GM12878 (cell line): ENCODE measurements around the gene PTEN. TPM values are rescaled to one million over a fixed set of nuclear protein-coding genes. Genes with fewer than 3 reads are reported as not detected.

ENCODE experiments used
- ATAC-seq: fragments of 200-7000 bp; cut with Tn5 transposase; 3 replicates; pipeline ENCODE4 v1.9.1; 2020; ENCODE audit warnings: mild to moderate bottlenecking, moderate library complexity
- BruUV-seq: library from RNA; stranded (reverse); fragments of 400-500 nt; replicated peaks from 2 replicates; lab custom pipeline; 2021; lab: Mats Ljungman, UMichigan
- CTCF ChIA-PET: fragments of 300-600 bp; sonication (Branson Sonifier 250); formaldehyde crosslinking; extraction: SDS; loops from one replicate; lab custom pipeline; 2021; ENCODE audit warnings: inconsistent platforms; lab: Yijun Ruan, JAX
- POLR2A ChIA-PET: fragments of 350-600 bp; formaldehyde crosslinking; extraction: SDS; loops from one replicate; lab custom pipeline; 2021; ENCODE audit warnings: inconsistent platforms; lab: Charles Lee
- RAD21 ChIA-PET: fragments of 300-600 bp; sonication (Branson Sonifier 250); formaldehyde crosslinking; loops from one replicate; lab custom pipeline; 2023; ENCODE audit warnings: antibody characterized with exemption; ENCODE audit not compliant: unreplicated experiment; lab: Charles Lee
- SMC1A ChIA-PET: fragments of 300-600 bp; sonication (Branson Sonifier 250); formaldehyde crosslinking; loops from one replicate; lab custom pipeline; 2023; ENCODE audit not compliant: unreplicated experiment, uncharacterized antibody; lab: Charles Lee
- DNase-seq: peaks from one replicate; pipeline ENCODE4 v3.0.0-alpha.2; 2011; ENCODE audit warnings: low read depth, low spot score
- FAIRE-seq: peaks from 3 replicates; lab custom pipeline; 2011; peaks lifted over from hg19 to GRCh38; lab: Jason Lieb, UNC
- H2AFZ ChIP-seq: 2 replicates; pipeline ENCODE4 v1.6.0; 2011; ENCODE audit warnings: low read depth, low read length, control low read depth; ENCODE audit not compliant: control insufficient read depth
- H3K27ac ChIP-seq: 2 replicates; pipeline ENCODE4 v1.5.1; 2011; ENCODE audit warnings: control low read depth; ENCODE audit not compliant: control insufficient read depth, insufficient read depth
- H3K27me3 ChIP-seq, 2 experiments: replicated peaks in 1 of 2; 2 replicates each; pipeline versions ENCODE4 v1.6.0 to v1.6.1; 2011; ENCODE audit warnings: low read length in 1 of 2; ENCODE audit not compliant: control insufficient read depth in 2 of 2, insufficient read depth in 2 of 2
- H3K36me3 ChIP-seq, 2 experiments: 2 replicates each; pipeline ENCODE4 v1.5.1; 2011; ENCODE audit warnings: low read length in 1 of 2; ENCODE audit not compliant: control insufficient read depth in 2 of 2, insufficient read depth in 2 of 2
- H3K4me1 ChIP-seq: 2 replicates; pipeline ENCODE4 v1.6.1; 2011; ENCODE audit warnings: mild to moderate bottlenecking, low read length, moderate library complexity, mixed read lengths; ENCODE audit not compliant: control insufficient read depth, insufficient read depth
- H3K4me2 ChIP-seq: 2 replicates; pipeline ENCODE4 v1.6.0; 2011; ENCODE audit warnings: control low read depth; ENCODE audit not compliant: control insufficient read depth, insufficient read depth
- H3K4me3 ChIP-seq: fragments of 200-600 bp; sonication (generic); 2 replicates; pipeline ENCODE4 v1.5.1; 2016
- H3K79me2 ChIP-seq: 2 replicates; pipeline ENCODE4 v1.6.0; 2011; ENCODE audit warnings: low read length; ENCODE audit not compliant: control insufficient read depth, insufficient read depth
- H3K9ac ChIP-seq: 2 replicates; pipeline ENCODE4 v1.8.0; 2011; ENCODE audit warnings: low read length, control low read depth, mixed read lengths; ENCODE audit not compliant: control insufficient read depth, insufficient read depth
- H3K9me3 ChIP-seq: replicated peaks from 3 replicates; pipeline ENCODE4 v1.5.1; 2011; ENCODE audit warnings: mild to moderate bottlenecking, low read length; ENCODE audit not compliant: control insufficient read depth, insufficient read depth
- H4K20me1 ChIP-seq: 2 replicates; pipeline ENCODE4 v1.6.0; 2011; ENCODE audit not compliant: control insufficient read depth, insufficient read depth
- BMI1 ChIP-seq: fragments of 450-650 bp; IDR thresholded peaks from 2 replicates; pipeline ENCODE4 v1.6.1; 2016; ENCODE audit warnings: mild to moderate bottlenecking, moderate library complexity, borderline replicate concordance
- BRCA1 ChIP-seq: IDR thresholded peaks from 2 replicates; pipeline ENCODE4 v1.6.1; 2011; ENCODE audit warnings: low read depth, low read length, improper control_type of control experiment
- CHD4 ChIP-seq: fragments of 200-600 bp; sonication (generic); IDR thresholded peaks from 2 replicates; pipeline ENCODE4 v1.6.1; 2016; ENCODE audit warnings: mild to moderate bottlenecking
- DPF2 ChIP-seq: fragments of 450-650 bp; IDR thresholded peaks from 2 replicates; pipeline ENCODE4 v1.6.1; 2017; ENCODE audit warnings: mild to moderate bottlenecking
- IKZF2 ChIP-seq, 2 experiments: fragments of 450-650 bp; IDR thresholded peaks; 2 replicates each; pipeline ENCODE4 v1.6.1; 2017; ENCODE audit warnings: mild to moderate bottlenecking in 2 of 2, moderate library complexity in 2 of 2
- MEF2B ChIP-seq: fragments of 450-650 bp; IDR thresholded peaks from 2 replicates; pipeline ENCODE4 v1.6.1; 2018; ENCODE audit warnings: mild to moderate bottlenecking, moderate library complexity; ENCODE audit not compliant: partially characterized antibody, poor library complexity, severe bottlenecking
- NBN ChIP-seq: fragments of 450-650 bp; IDR thresholded peaks from 2 replicates; pipeline ENCODE4 v1.6.1; 2016
- POLR2A ChIP-seq: IDR thresholded peaks from 2 replicates; pipeline ENCODE4 v1.6.1; 2011; ENCODE audit warnings: low read depth, mild to moderate bottlenecking, low read length
- POLR2AphosphoS5 ChIP-seq: IDR thresholded peaks from 2 replicates; pipeline ENCODE4 v1.6.1; 2011; ENCODE audit warnings: mild to moderate bottlenecking, low read length, inconsistent platforms
- SIX5 ChIP-seq: IDR thresholded peaks from 2 replicates; pipeline ENCODE4 v1.6.1; 2011; ENCODE audit warnings: mild to moderate bottlenecking, low read depth, low read length, moderate library complexity; ENCODE audit not compliant: severe bottlenecking
- SPI1 ChIP-seq: IDR thresholded peaks from 2 replicates; pipeline ENCODE4 v1.6.1; 2011; ENCODE audit warnings: low read depth, mild to moderate bottlenecking, low read length, moderate library complexity, borderline replicate concordance; ENCODE audit not compliant: insufficient read depth
- STAT3 ChIP-seq: IDR thresholded peaks from 2 replicates; pipeline ENCODE4 v1.6.1; 2011; ENCODE audit warnings: low read depth, low read length, improper control_type of control experiment
- WGBS: methylation state at CpG from one replicate; pipeline ENCODE4 v1.1.6; 2016; ENCODE audit warnings: low lambda C conversion rate; ENCODE audit not compliant: insufficient replicate concordance, insufficient coverage; ENCODE audit errors: missing lambda C conversion rate; 5-methylcytosine and 5-hydroxymethylcytosine counted together
- in situ Hi-C: fragments of 300-500 bp; cut with MboI; formaldehyde crosslinking; loops from 9 replicates; pipeline ENCODE4 v1.14.3; 2018; ENCODE audit warnings: mixed read lengths
- intact Hi-C: fragments of 100-400 bp; cut with micrococcal nuclease; formaldehyde crosslinking; loops from one replicate; pipeline ENCODE4 v1.14.2; 2022; ENCODE audit not compliant: unreplicated experiment
- polyA plus RNA-seq, 11 experiments: library from polyadenylated mRNA; depleted of rRNA in 4 of 11; unstranded in 6 of 11; stranded (reverse) in 5 of 11; fragments of >200 nt; fragmentation: Nextera tagmentation in 4 of 11; fragmentation: Illumina TruSeq in 1 of 11; extraction: Ambion mirVana in 4 of 11; extraction: Trizol in 1 of 11; gene quantifications; 1 replicate in 1 of 11; 2 replicates in 10 of 11; pipeline versions ENCODE4 v1.2.1 to v1.2.3, GENCODE V29; 2011 to 2016; ENCODE audit warnings: inconsistent platforms in 2 of 11, missing spikeins in 2 of 11, low read depth in 1 of 11
- total RNA-seq, 4 experiments: library from RNA; depleted of rRNA in 3 of 4; stranded (reverse); fragments of >200 nt in 3 of 4; fragmentation: Illumina TruSeq in 1 of 4; extraction: Trizol in 1 of 4; gene quantifications; 2 replicates each; pipeline versions ENCODE4 v1.2.1 to v1.2.3, GENCODE V29; 2013 to 2021
- TF ChIP-seq, protein P1 (sequence below): fragments of 450-650 bp; IDR thresholded peaks from 2 replicates; pipeline ENCODE4 v1.6.1; 2017; ENCODE audit warnings: mild to moderate bottlenecking, moderate library complexity
- TF ChIP-seq, protein P2 (sequence below): IDR thresholded peaks from 2 replicates; pipeline ENCODE4 v1.6.1; 2012; ENCODE audit warnings: low read depth, low read length, improper control_type of control experiment
- TF ChIP-seq, protein P3 (sequence below): fragments of 450-650 bp; IDR thresholded peaks from 2 replicates; pipeline ENCODE4 v1.6.1; 2016; ENCODE audit warnings: mild to moderate bottlenecking
- TF ChIP-seq, protein P4 (sequence below): IDR thresholded peaks from 2 replicates; pipeline ENCODE4 v1.6.1; 2012; ENCODE audit warnings: mild to moderate bottlenecking, low read depth, low read length

The PTEN gene
- total and polyA plus RNA-seq, 10 of the 15 experiments (the other 5 are each of a cell fraction or from before 2014, with no cell fraction given), result 26.1 to 175 (median 58.1) TPM

DNA sequence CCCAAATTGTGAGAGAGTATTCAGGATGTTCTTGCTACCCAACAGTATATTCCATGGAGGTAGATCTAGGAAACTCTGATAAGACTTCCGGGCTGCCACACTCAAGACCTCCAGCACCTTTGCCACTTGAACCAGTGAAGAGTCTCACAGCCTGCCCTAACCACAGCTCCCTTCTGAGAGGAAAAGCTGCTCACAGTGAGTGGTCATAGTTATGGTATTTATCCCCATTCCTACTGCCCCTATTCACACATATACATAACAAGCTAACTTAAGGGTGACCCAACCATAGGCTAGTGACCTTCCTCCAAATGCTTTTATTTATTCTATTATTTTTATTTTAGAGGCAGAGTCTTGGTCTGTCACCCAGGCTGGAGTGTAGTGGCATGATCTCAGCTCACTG is 156.3 kb downstream of the PTEN start:
- H3K4me3 ChIP-seq, result no peak overlapping the region
- no peak for DNase-seq
- H3K4me1 ChIP-seq, result no peaks in the 10 kb centered on the region
- no peaks in the 10 kb centered on the region for H3K27me3 ChIP-seq
- WGBS, result 100% methylated on average over 1 of the region's 1 CpG
- no peak for FAIRE-seq
- no peaks in the 10 kb centered on the region for H4K20me1 ChIP-seq
- no peak overlapping the region for H3K27ac ChIP-seq
- no peak overlapping the region for H2AFZ ChIP-seq
- no peaks in the 10 kb centered on the region for H3K79me2 ChIP-seq
- no peaks in the 10 kb centered on the region for H3K36me3 ChIP-seq
- no peak overlapping the region for H3K9ac ChIP-seq
- in situ Hi-C loops, result no loop called here
- POLR2A ChIA-PET, result no interaction called here
- no TSS peak for BruUV-seq
- ATAC-seq, result no peak
- RAD21 ChIA-PET, result no interaction called here
- H3K4me2 ChIP-seq, result no peak overlapping the region
- CTCF ChIA-PET, result interaction anchor here (0.8 kb wide), 1 partner anchor 12 kb away, joined by 5 read pairs; no protein-coding TSS in a partner anchor
- SMC1A ChIA-PET, result no interaction called here
- H3K9me3 ChIP-seq, result no peaks in the 10 kb centered on the region
- intact Hi-C loops, result no loop called here
- TF ChIP-seq, protein P1, sequence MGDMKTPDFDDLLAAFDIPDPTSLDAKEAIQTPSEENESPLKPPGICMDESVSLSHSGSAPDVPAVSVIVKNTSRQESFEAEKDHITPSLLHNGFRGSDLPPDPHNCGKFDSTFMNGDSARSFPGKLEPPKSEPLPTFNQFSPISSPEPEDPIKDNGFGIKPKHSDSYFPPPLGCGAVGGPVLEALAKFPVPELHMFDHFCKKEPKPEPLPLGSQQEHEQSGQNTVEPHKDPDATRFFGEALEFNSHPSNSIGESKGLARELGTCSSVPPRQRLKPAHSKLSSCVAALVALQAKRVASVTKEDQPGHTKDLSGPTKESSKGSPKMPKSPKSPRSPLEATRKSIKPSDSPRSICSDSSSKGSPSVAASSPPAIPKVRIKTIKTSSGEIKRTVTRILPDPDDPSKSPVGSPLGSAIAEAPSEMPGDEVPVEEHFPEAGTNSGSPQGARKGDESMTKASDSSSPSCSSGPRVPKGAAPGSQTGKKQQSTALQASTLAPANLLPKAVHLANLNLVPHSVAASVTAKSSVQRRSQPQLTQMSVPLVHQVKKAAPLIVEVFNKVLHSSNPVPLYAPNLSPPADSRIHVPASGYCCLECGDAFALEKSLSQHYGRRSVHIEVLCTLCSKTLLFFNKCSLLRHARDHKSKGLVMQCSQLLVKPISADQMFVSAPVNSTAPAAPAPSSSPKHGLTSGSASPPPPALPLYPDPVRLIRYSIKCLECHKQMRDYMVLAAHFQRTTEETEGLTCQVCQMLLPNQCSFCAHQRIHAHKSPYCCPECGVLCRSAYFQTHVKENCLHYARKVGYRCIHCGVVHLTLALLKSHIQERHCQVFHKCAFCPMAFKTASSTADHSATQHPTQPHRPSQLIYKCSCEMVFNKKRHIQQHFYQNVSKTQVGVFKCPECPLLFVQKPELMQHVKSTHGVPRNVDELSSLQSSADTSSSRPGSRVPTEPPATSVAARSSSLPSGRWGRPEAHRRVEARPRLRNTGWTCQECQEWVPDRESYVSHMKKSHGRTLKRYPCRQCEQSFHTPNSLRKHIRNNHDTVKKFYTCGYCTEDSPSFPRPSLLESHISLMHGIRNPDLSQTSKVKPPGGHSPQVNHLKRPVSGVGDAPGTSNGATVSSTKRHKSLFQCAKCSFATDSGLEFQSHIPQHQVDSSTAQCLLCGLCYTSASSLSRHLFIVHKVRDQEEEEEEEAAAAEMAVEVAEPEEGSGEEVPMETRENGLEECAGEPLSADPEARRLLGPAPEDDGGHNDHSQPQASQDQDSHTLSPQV, result no peak
- TF ChIP-seq SPI1 (no peak), IKZF2 (IDR thresholded peaks at IDR 0.05) (no peak), SIX5 (no peak), POLR2AphosphoS5 (no peak), MEF2B (no peak), STAT3 (no peak), DPF2 (no peak), BRCA1 (no peak), CHD4 (no peak), POLR2A (no peak), BMI1 (no peak), NBN (no peak)
- TF ChIP-seq, protein P2, sequence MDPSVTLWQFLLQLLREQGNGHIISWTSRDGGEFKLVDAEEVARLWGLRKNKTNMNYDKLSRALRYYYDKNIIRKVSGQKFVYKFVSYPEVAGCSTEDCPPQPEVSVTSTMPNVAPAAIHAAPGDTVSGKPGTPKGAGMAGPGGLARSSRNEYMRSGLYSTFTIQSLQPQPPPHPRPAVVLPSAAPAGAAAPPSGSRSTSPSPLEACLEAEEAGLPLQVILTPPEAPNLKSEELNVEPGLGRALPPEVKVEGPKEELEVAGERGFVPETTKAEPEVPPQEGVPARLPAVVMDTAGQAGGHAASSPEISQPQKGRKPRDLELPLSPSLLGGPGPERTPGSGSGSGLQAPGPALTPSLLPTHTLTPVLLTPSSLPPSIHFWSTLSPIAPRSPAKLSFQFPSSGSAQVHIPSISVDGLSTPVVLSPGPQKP, result no peak
- TF ChIP-seq, protein P3, sequence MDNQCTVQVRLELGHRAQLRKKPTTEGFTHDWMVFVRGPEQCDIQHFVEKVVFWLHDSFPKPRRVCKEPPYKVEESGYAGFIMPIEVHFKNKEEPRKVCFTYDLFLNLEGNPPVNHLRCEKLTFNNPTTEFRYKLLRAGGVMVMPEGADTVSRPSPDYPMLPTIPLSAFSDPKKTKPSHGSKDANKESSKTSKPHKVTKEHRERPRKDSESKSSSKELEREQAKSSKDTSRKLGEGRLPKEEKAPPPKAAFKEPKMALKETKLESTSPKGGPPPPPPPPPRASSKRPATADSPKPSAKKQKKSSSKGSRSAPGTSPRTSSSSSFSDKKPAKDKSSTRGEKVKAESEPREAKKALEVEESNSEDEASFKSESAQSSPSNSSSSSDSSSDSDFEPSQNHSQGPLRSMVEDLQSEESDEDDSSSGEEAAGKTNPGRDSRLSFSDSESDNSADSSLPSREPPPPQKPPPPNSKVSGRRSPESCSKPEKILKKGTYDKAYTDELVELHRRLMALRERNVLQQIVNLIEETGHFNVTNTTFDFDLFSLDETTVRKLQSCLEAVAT, result no peak
- TF ChIP-seq, protein P4, sequence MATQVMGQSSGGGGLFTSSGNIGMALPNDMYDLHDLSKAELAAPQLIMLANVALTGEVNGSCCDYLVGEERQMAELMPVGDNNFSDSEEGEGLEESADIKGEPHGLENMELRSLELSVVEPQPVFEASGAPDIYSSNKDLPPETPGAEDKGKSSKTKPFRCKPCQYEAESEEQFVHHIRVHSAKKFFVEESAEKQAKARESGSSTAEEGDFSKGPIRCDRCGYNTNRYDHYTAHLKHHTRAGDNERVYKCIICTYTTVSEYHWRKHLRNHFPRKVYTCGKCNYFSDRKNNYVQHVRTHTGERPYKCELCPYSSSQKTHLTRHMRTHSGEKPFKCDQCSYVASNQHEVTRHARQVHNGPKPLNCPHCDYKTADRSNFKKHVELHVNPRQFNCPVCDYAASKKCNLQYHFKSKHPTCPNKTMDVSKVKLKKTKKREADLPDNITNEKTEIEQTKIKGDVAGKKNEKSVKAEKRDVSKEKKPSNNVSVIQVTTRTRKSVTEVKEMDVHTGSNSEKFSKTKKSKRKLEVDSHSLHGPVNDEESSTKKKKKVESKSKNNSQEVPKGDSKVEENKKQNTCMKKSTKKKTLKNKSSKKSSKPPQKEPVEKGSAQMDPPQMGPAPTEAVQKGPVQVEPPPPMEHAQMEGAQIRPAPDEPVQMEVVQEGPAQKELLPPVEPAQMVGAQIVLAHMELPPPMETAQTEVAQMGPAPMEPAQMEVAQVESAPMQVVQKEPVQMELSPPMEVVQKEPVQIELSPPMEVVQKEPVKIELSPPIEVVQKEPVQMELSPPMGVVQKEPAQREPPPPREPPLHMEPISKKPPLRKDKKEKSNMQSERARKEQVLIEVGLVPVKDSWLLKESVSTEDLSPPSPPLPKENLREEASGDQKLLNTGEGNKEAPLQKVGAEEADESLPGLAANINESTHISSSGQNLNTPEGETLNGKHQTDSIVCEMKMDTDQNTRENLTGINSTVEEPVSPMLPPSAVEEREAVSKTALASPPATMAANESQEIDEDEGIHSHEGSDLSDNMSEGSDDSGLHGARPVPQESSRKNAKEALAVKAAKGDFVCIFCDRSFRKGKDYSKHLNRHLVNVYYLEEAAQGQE, result no peak
